B cell (primary cell): ENCODE results near the gene DNASE1L3. TPM values are rescaled to one million over a fixed set of nuclear protein-coding genes. Genes with fewer than 3 reads are reported as not detected.

Source experiments
- ATAC-seq: fragments of 200-7000 bp; cut with Tn5 transposase; one replicate; pipeline ENCODE4 v1.10.0; 2021; ENCODE audit warnings: low read depth, mild to moderate bottlenecking, moderate number of reproducible peaks, moderate library complexity
- CTCF ChIA-PET: fragments of 350-600 bp; sonication (Branson Sonifier 250); formaldehyde crosslinking; loops from one replicate; lab custom pipeline; 2021; ENCODE audit warnings: antibody characterized with exemption, inconsistent platforms; lab: Charles Lee
- POLR2A ChIA-PET: fragments of 350-600 bp; sonication (Branson Sonifier 250); formaldehyde crosslinking; loops from one replicate; lab custom pipeline; 2021; ENCODE audit warnings: antibody characterized with exemption; lab: Charles Lee
- DNase-seq: peaks from one replicate; pipeline ENCODE4 v3.0.0; 2013
- H2AFZ ChIP-seq: 2 replicates; pipeline ENCODE4 v1.6.1; 2012; ENCODE audit warnings: mild to moderate bottlenecking, low read depth, low read length; ENCODE audit not compliant: insufficient read depth, poor library complexity, severe bottlenecking
- H3K27ac ChIP-seq, 2 donors: 1 replicate in 1 of 2; 2 replicates in 1 of 2; pipeline ENCODE4 v1.5.1; 2012 to 2013; ENCODE audit warnings: low read length in 2 of 2, mild to moderate bottlenecking in 2 of 2, moderate library complexity in 1 of 2
- H3K27me3 ChIP-seq, 4 experiments: fragments of 200-600 bp in 1 of 4; sonication (generic) in 1 of 4; replicated peaks in 1 of 4; 1 replicate in 2 of 4; 2 replicates in 2 of 4; pipeline versions ENCODE4 v1.6.1 to v1.7.0; 2013 to 2016; ENCODE audit warnings: low read length in 3 of 4, mild to moderate bottlenecking in 2 of 4, mixed read lengths in 1 of 4, moderate library complexity in 1 of 4; ENCODE audit not compliant: insufficient read depth in 4 of 4, control insufficient read depth in 3 of 4; ENCODE audit errors: control extremely low read depth in 1 of 4
- H3K36me3 ChIP-seq, 2 experiments: replicated peaks in 1 of 2; 1 replicate in 1 of 2; 2 replicates in 1 of 2; pipeline versions ENCODE4 v1.6.1 to v1.7.1; 2013; ENCODE audit warnings: low read length in 1 of 2; ENCODE audit not compliant: insufficient read depth in 2 of 2, control insufficient read depth in 1 of 2; ENCODE audit errors: control extremely low read depth in 1 of 2, extremely low read depth in 1 of 2
- H3K4me1 ChIP-seq, 2 donors: fragments of 200-600 bp in 1 of 2; sonication (generic) in 1 of 2; 1 replicate in 1 of 2; 2 replicates in 1 of 2; pipeline versions ENCODE4 v1.5.1 to v1.6.1; 2013 to 2017; ENCODE audit warnings: low read length in 2 of 2; ENCODE audit not compliant: control insufficient read depth in 2 of 2, insufficient read depth in 2 of 2
- H3K4me2 ChIP-seq: replicated peaks from 2 replicates; pipeline ENCODE3; 2012; ENCODE audit warnings: mild to moderate bottlenecking, low read depth, low read length; ENCODE audit not compliant: poor library complexity, severe bottlenecking
- H3K4me3 ChIP-seq, 5 experiments: fragments of 200-600 bp in 1 of 5; sonication (generic) in 1 of 5; 1 replicate in 3 of 5; 2 replicates in 2 of 5; pipeline versions ENCODE4 v1.5.1 to v1.7.0; 2011 to 2016; ENCODE audit warnings: low read length in 4 of 5, mild to moderate bottlenecking in 4 of 5, low read depth in 2 of 5, control low read depth in 1 of 5, moderate library complexity in 1 of 5; ENCODE audit not compliant: insufficient read depth in 1 of 5; ENCODE audit errors: control extremely low read depth in 1 of 5, extremely low read depth in 1 of 5
- H3K79me2 ChIP-seq: fragments of 200-600 bp; sonication (generic); one replicate; pipeline ENCODE4 v1.6.0; 2016; ENCODE audit warnings: low read length; ENCODE audit not compliant: control insufficient read depth, insufficient read depth
- H3K9ac ChIP-seq: fragments of 200-600 bp; sonication (generic); 2 replicates; pipeline ENCODE4 v1.6.1; 2017; ENCODE audit warnings: mild to moderate bottlenecking, low read length, moderate library complexity
- H3K9me3 ChIP-seq, 3 donors: one replicate each; pipeline versions ENCODE4 v1.6.1 to v1.7.1; 2013; ENCODE audit warnings: low read length in 2 of 3; ENCODE audit not compliant: control insufficient read depth in 2 of 3, insufficient read depth in 1 of 3; ENCODE audit errors: control extremely low read depth in 1 of 3
- H4K20me1 ChIP-seq: 2 replicates; pipeline ENCODE4 v1.6.0; 2012; ENCODE audit warnings: mild to moderate bottlenecking, low read length; ENCODE audit not compliant: insufficient read depth, control insufficient read depth, poor library complexity, severe bottlenecking
- H3K27ac Mint-ChIP-seq: one replicate; pipeline ENCODE4 v1.8.0; 2021; ENCODE audit warnings: mixed read lengths
- H3K27me3 Mint-ChIP-seq: one replicate; pipeline ENCODE4 v1.8.0; 2021; ENCODE audit warnings: mixed read lengths
- H3K4me1 Mint-ChIP-seq: one replicate; pipeline ENCODE4 v1.8.0; 2021; ENCODE audit warnings: mixed read lengths
- H3K4me3 Mint-ChIP-seq: one replicate; pipeline ENCODE4 v1.8.0; 2021; ENCODE audit warnings: mixed read lengths
- H3K9me3 Mint-ChIP-seq: one replicate; pipeline ENCODE4 v1.8.0; 2022; ENCODE audit warnings: mixed read lengths; ENCODE audit not compliant: insufficient read depth
- EZH2 ChIP-seq: IDR thresholded peaks from 2 replicates; pipeline ENCODE4 v1.6.1; 2012; ENCODE audit warnings: borderline replicate concordance, low read depth, mild to moderate bottlenecking, moderate library complexity, low read length; ENCODE audit not compliant: insufficient read depth, poor library complexity, severe bottlenecking
- WGBS: methylation state at CpG from one replicate; pipeline ENCODE4 v1.1.5; 2013; ENCODE audit warnings: missing lambda C conversion rate; ENCODE audit not compliant: insufficient coverage; 5-methylcytosine and 5-hydroxymethylcytosine counted together
- intact Hi-C: fragments of 100-400 bp; cut with micrococcal nuclease; formaldehyde crosslinking; loops from one replicate; pipeline ENCODE4 v1.10.0; 2022
- polyA plus RNA-seq: library from polyadenylated mRNA; depleted of rRNA; stranded (reverse); fragments of >200 nt; gene quantifications from 2 replicates; pipeline ENCODE4 v1.2.3, GENCODE V29; 2012
- total RNA-seq, 2 donors: library from RNA; stranded (reverse); fragments of 120-200 nt in 1 of 2; gene quantifications; 1 replicate in 1 of 2; 2 replicates in 1 of 2; pipeline versions ENCODE4 v1.2.3 to v1.2.4, GENCODE V29; 2013 to 2022
- TF ChIP-seq, protein P1 (sequence below): fragments of 200-600 bp; IDR thresholded peaks from one replicate; pipeline ENCODE4 v1.8.0; 2022; ENCODE audit warnings: antibody characterized with exemption, mild to moderate bottlenecking

DNASE1L3 gene
- total and polyA plus RNA-seq, 2 donors (not counting 1 experiment from before 2014, with no cell fraction given), result 0.39 to 2.6 TPM

DNA sequence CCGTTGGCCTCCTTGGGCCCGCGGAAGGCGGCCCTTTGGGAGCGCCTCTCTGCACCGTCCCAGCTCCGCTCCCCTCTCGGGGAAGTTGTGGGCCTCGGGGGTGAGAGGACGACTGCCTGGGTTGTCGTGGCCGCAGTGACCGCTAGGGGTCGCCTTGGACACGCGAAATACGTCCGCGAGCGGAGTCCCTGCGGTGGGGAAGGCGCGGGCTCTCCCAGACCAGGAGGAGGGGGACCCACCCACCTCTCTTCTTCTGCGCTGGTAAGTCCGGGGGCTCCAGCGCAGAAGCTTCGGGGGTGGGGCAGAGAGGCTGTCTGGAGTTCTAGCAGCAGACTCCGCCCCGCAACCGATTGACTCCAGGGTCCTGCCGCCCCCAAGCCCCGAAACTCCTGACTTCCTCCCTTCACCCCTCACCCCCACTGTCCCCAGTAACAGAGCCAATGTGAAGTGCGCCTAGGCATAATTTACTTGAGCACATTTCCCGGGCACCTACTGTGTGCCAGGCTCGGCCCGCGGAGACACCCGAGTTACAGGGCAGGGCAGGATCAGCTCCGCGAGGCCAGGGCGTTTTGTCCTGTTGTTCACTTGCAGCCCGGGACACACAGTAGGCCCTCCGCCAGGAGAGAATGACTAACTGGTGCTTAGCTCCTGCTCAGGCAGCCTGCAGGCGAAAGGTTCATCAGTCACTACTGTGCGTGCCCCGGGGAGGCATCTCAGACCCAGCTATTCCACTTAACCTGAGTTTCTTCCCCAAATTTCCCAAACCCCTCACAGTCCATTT lies 32.8 kb downstream of the DNASE1L3 start:
- DNase-seq, result peak; percentile 90
- H2AFZ ChIP-seq, result peak overlapping the region; percentile 81
- Mint-ChIP-seq H3K9me3 (no peaks in the 10 kb centered on the region), H3K27ac (peak overlapping the region; percentile 50), H3K4me3 (peak overlapping the region; percentile 86), H3K4me1 (peaks cover 27% of the 10 kb centered on the region), H3K27me3 (no peaks in the 10 kb centered on the region)
- peak overlapping the region; percentile 60 for H3K9ac ChIP-seq
- no peaks in the 10 kb centered on the region for H4K20me1 ChIP-seq
- intact Hi-C loops, result loop anchor here (1.0 to 10.0 kb wide), 4 partner anchors 39 to 354 kb away; partner anchors contain the start of gene FLNB
- POLR2A ChIA-PET, result interaction anchor here (0.6 to 1.2 kb wide), 2 partner anchors 129 to 161 kb away, joined by 3 to 5 read pairs; partner anchors contain the start of genes HTD2 and RPP14
- H3K27me3 ChIP-seq, result peaks cover 0 to 8% (median 3%) of the 10 kb centered on the region in 4 experiments
- WGBS, result 15% methylated on average over 45 of the region's 46 CpGs
- peak; percentile 96 for ATAC-seq
- no peaks in the 10 kb centered on the region for H3K79me2 ChIP-seq
- peaks cover 19 to 24% of the 10 kb centered on the region in 2 donors for H3K4me1 ChIP-seq
- no peaks in the 10 kb centered on the region for H3K9me3 ChIP-seq
- peak overlapping the region in 4 of 5 experiments; percentile 38 to 66 (median 56) for H3K4me3 ChIP-seq
- H3K4me2 ChIP-seq, result peak overlapping the region; percentile 88
- CTCF ChIA-PET, result interaction anchor here (0.6 to 15.0 kb wide), 35 partner anchors 10 to 780 kb away, joined by 3 to 334 read pairs (median 4); partner anchors contain the start of genes FLNB, HTD2 and RPP14
- TF ChIP-seq, protein P1, sequence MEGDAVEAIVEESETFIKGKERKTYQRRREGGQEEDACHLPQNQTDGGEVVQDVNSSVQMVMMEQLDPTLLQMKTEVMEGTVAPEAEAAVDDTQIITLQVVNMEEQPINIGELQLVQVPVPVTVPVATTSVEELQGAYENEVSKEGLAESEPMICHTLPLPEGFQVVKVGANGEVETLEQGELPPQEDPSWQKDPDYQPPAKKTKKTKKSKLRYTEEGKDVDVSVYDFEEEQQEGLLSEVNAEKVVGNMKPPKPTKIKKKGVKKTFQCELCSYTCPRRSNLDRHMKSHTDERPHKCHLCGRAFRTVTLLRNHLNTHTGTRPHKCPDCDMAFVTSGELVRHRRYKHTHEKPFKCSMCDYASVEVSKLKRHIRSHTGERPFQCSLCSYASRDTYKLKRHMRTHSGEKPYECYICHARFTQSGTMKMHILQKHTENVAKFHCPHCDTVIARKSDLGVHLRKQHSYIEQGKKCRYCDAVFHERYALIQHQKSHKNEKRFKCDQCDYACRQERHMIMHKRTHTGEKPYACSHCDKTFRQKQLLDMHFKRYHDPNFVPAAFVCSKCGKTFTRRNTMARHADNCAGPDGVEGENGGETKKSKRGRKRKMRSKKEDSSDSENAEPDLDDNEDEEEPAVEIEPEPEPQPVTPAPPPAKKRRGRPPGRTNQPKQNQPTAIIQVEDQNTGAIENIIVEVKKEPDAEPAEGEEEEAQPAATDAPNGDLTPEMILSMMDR, result peak; percentile 88
- TF ChIP-seq EZH2, result no peak
- no peak overlapping the region for H3K27ac ChIP-seq
- H3K36me3 ChIP-seq, result no peaks in the 10 kb centered on the region
